K562 (cell line): ENCODE results near the gene NEURL1B. TPM values are rescaled to one million over a fixed set of nuclear protein-coding genes. Genes with fewer than 3 reads are reported as not detected.

ENCODE experiments used
- ATAC-seq: fragments of 200-7000 bp; cut with Tn5 transposase; 3 replicates; pipeline ENCODE4 v1.9.1; 2020; ENCODE audit warnings: moderate library complexity
- BruUV-seq: library from RNA; stranded (reverse); fragments of 400-500 nt; replicated peaks from 2 replicates; lab custom pipeline; 2021; lab: Mats Ljungman, UMichigan
- CTCF ChIA-PET: fragments of 300-600 bp; formaldehyde crosslinking; extraction: SDS; loops from one replicate; lab custom pipeline; 2021; ENCODE audit warnings: low intra/inter-chr PET ratio; lab: Yijun Ruan, JAX
- POLR2A ChIA-PET: fragments of 300-600, 350-650 bp; sonication (Branson Sonifier 250); formaldehyde crosslinking; extraction: SDS; loops from one replicate; lab custom pipeline; 2021; ENCODE audit warnings: antibody characterized with exemption, inconsistent platforms; lab: Yijun Ruan, JAX
- DNase-seq, 4 experiments: peaks; one replicate each; pipeline versions ENCODE4 v3.0.0 to v3.0.0-alpha.2; 2011 to 2018; ENCODE audit warnings: low spot score in 3 of 4, mixed read lengths in 3 of 4; ENCODE audit errors: extremely low read depth in 1 of 4
- FAIRE-seq: peaks from 2 replicates; lab custom pipeline; 2011; peaks lifted over from hg19 to GRCh38; lab: Jason Lieb, UNC
- H2AFZ ChIP-seq: 2 replicates; pipeline ENCODE4 v1.6.0; 2011; ENCODE audit warnings: low read depth, low read length, control low read depth, inconsistent platforms
- H3K27ac ChIP-seq: fragments of 200-600 bp; 3 replicates; pipeline ENCODE4 v1.8.0; 2011; ENCODE audit warnings: low read depth, mild to moderate bottlenecking, control low read depth, inconsistent platforms, low read length, moderate library complexity, mixed read lengths; ENCODE audit errors: extremely low read depth
- H3K27me3 ChIP-seq, 2 experiments: fragments of 300-600 bp in 1 of 2; 2 replicates in 1 of 2; 3 replicates in 1 of 2; pipeline versions ENCODE4 v1.6.0 to v1.8.0; 2011; ENCODE audit warnings: inconsistent platforms in 2 of 2, low read length in 2 of 2, mild to moderate bottlenecking in 1 of 2, mixed read lengths in 1 of 2, moderate library complexity in 1 of 2; ENCODE audit not compliant: control insufficient read depth in 2 of 2, insufficient read depth in 2 of 2
- H3K36me3 ChIP-seq: fragments of 300-600 bp; 3 replicates; pipeline ENCODE4 v1.8.0; 2011; ENCODE audit warnings: mild to moderate bottlenecking, low read length, inconsistent platforms; ENCODE audit not compliant: control insufficient read depth, insufficient read depth
- H3K4me1 ChIP-seq, 2 experiments: fragments of 200-600 bp in 1 of 2; replicated peaks in 1 of 2; 2 replicates in 1 of 2; 3 replicates in 1 of 2; pipeline versions ENCODE4 v1.5.1 to v1.8.0; 2011; ENCODE audit warnings: inconsistent platforms in 2 of 2, low read length in 2 of 2, mild to moderate bottlenecking in 1 of 2, mixed read lengths in 1 of 2, moderate library complexity in 1 of 2; ENCODE audit not compliant: control insufficient read depth in 2 of 2, insufficient read depth in 2 of 2
- H3K4me2 ChIP-seq: 2 replicates; pipeline ENCODE4 v1.6.1; 2011; ENCODE audit warnings: low read length, control low read depth, inconsistent platforms, mixed read lengths; ENCODE audit not compliant: insufficient read depth
- H3K4me3 ChIP-seq: fragments of 200-600 bp; sonication (generic), shearing (Covaris generic); 2 replicates; pipeline ENCODE4 v1.5.1; 2016; ENCODE audit warnings: control low read depth, inconsistent platforms
- H3K79me2 ChIP-seq: fragments of 200-600 bp; 3 replicates; pipeline ENCODE4 v1.8.0; 2011; ENCODE audit warnings: low read length, inconsistent platforms; ENCODE audit not compliant: control insufficient read depth, insufficient read depth
- H3K9ac ChIP-seq, 2 experiments: 2 replicates each; pipeline versions ENCODE4 v1.6.0 to v1.6.1; 2011; ENCODE audit warnings: low read depth in 2 of 2, low read length in 2 of 2, control low read depth in 1 of 2, inconsistent platforms in 1 of 2, mild to moderate bottlenecking in 1 of 2, mixed read lengths in 1 of 2; ENCODE audit not compliant: insufficient read depth in 1 of 2
- H3K9me1 ChIP-seq: one replicate; pipeline ENCODE4 v1.6.0; 2011; ENCODE audit warnings: inconsistent platforms, mild to moderate bottlenecking, low read length, moderate library complexity; ENCODE audit not compliant: control insufficient read depth, insufficient read depth
- H3K9me3 ChIP-seq: replicated peaks from 2 replicates; pipeline ENCODE4 v1.5.1; 2011; ENCODE audit warnings: low read depth, low read length, inconsistent platforms; ENCODE audit not compliant: control insufficient read depth, insufficient read depth
- H4K20me1 ChIP-seq: replicated peaks from 2 replicates; pipeline ENCODE4 v1.6.1; 2011; ENCODE audit warnings: low read length, inconsistent platforms, mixed read lengths; ENCODE audit not compliant: control insufficient read depth, insufficient read depth
- ATF1 ChIP-seq, 2 experiments: fragments of 450-650 bp in 1 of 2; IDR thresholded peaks; 2 replicates each; pipeline ENCODE4 v1.6.1; 2016; ENCODE audit warnings: missing compliant biosample characterization in 1 of 2, missing genetic modification characterization in 1 of 2
- CBFA2T3 ChIP-seq: fragments of 450-650 bp; IDR thresholded peaks from 2 replicates; pipeline ENCODE4 v1.6.1; 2017
- EZH2 ChIP-seq: IDR thresholded peaks from 2 replicates; pipeline ENCODE4 v1.6.1; 2012; ENCODE audit warnings: low read depth, mild to moderate bottlenecking, inconsistent platforms, low read length, borderline replicate concordance
- SRSF9 ChIP-seq: fragments of 200-400 bp; formaldehyde crosslinking; IDR thresholded peaks from 2 replicates; pipeline ENCODE4 v1.6.1; 2017; ENCODE audit warnings: low read depth, low read length, borderline replicate concordance
- TAF1 ChIP-seq: IDR thresholded peaks from 2 replicates; pipeline ENCODE4 v1.6.1; 2011; ENCODE audit warnings: mild to moderate bottlenecking, low read length, moderate library complexity; ENCODE audit not compliant: insufficient read depth, control insufficient read depth, severe bottlenecking; ENCODE audit errors: extremely low read depth
- WGBS: fragments of 100-300 bp; shearing (Covaris generic); methylation state at CpG from one replicate; pipeline ENCODE4 v1.1.6; 2016; ENCODE audit warnings: low coverage, mixed read lengths; ENCODE audit not compliant: insufficient coverage; ENCODE audit errors: missing lambda C conversion rate; 5-methylcytosine and 5-hydroxymethylcytosine counted together
- in situ Hi-C: fragments of 300-500 bp; cut with MboI; formaldehyde crosslinking; loops from 4 replicates; pipeline ENCODE4 v1.15.0; 2018; ENCODE audit warnings: inconsistent platforms, mixed read lengths
- intact Hi-C: fragments of 100-400 bp; cut with micrococcal nuclease; formaldehyde crosslinking; loops from 2 replicates; pipeline ENCODE4 v1.14.2; 2022
- polyA plus RNA-seq, 8 experiments: library from polyadenylated mRNA; depleted of rRNA in 4 of 8; stranded (reverse) in 5 of 8; unstranded in 3 of 8; fragments of >200 nt; fragmentation: Nextera tagmentation in 2 of 8; fragmentation: Illumina TruSeq in 1 of 8; extraction: Ambion mirVana in 2 of 8; extraction: Trizol in 1 of 8; gene quantifications; 2 replicates each; pipeline versions ENCODE4 v1.2.1 to v1.2.3, GENCODE V29; 2011 to 2014; ENCODE audit warnings: inconsistent platforms in 1 of 8, missing spikeins in 1 of 8
- total RNA-seq, 7 experiments: library from RNA; depleted of rRNA in 6 of 7; stranded (reverse); fragments of >200 nt in 6 of 7; fragmentation: Illumina TruSeq in 2 of 7; extraction: Trizol in 2 of 7; gene quantifications; 2 replicates each; pipeline versions ENCODE4 v1.2.1 to v1.2.3, GENCODE V29; 2011 to 2021; ENCODE audit warnings: low replicate concordance in 1 of 7
- TF ChIP-seq, protein P1 (sequence below): fragments of 200-400 bp; formaldehyde crosslinking; IDR thresholded peaks from 2 replicates; pipeline ENCODE4 v1.6.1; 2017; ENCODE audit warnings: mild to moderate bottlenecking, low read depth, low read length, moderate library complexity
- TF ChIP-seq, protein P2 (sequence below): sonication (generic); formaldehyde crosslinking; IDR thresholded peaks from 2 replicates; pipeline ENCODE4 v1.8.1; 2023; ENCODE audit warnings: mild to moderate bottlenecking, missing genetic modification reagents
- TF ChIP-seq, protein P3 (sequence below): fragments of 250-450 bp; sonication (Bioruptor Pico); IDR thresholded peaks from 2 replicates; pipeline ENCODE4 v1.4.0; 2020; ENCODE audit warnings: mild to moderate bottlenecking, moderate library complexity
- TF ChIP-seq, protein P4 (sequence below): sonication (generic); formaldehyde crosslinking; IDR thresholded peaks from 2 replicates; pipeline ENCODE4 v1.8.0; 2022; ENCODE audit warnings: missing genetic modification reagents, mild to moderate bottlenecking, moderate library complexity, borderline replicate concordance

The NEURL1B gene
- total and polyA plus RNA-seq, 9 of the 15 experiments (the other 6 are each of a cell fraction or from before 2014, with no cell fraction given), result 0.04 TPM; not detected in 8

DNA sequence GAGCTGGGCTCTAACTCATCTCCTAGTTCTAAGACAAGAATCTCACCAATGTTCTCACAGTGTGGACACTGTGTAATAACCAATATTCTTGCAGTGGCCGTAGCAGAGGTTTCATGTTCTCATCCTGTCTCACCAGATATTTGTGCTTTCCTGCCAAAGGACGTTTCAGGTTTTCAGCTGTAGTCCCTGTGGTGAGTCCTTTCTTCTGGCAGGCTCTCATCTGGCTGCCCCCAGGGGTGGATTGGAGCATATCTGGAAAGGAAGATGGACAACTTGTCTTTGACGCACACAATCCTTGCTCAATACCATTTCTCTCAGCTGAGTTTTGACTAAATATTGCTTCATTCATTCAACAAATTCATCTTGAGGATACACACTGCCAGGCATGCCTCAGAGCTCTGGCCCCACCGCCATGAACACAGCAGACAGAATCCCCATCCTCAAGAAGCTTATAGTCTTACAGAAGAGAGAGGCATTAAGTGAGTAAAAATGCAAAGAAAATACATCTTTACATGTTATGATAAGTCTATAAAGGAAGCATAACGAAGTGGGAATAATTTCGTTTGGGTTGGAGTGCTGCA, 33.8 kb upstream of the NEURL1B start:
- no peak for DNase-seq
- in situ Hi-C loops, result no loop called here
- peaks cover 3% of the 10 kb centered on the region for H3K9me1 ChIP-seq
- H3K27me3 ChIP-seq, result peaks cover 10 to 33% of the 10 kb centered on the region in 2 experiments; a peak in 4 of 5 replicates
- BruUV-seq, result no TSS peak
- no peaks in the 10 kb centered on the region for H4K20me1 ChIP-seq
- no peaks in the 10 kb centered on the region for H3K36me3 ChIP-seq
- peaks cover 0 to 4% of the 10 kb centered on the region in 2 experiments; a peak in 1 of 5 replicates for H3K4me1 ChIP-seq
- TF ChIP-seq, protein P1, sequence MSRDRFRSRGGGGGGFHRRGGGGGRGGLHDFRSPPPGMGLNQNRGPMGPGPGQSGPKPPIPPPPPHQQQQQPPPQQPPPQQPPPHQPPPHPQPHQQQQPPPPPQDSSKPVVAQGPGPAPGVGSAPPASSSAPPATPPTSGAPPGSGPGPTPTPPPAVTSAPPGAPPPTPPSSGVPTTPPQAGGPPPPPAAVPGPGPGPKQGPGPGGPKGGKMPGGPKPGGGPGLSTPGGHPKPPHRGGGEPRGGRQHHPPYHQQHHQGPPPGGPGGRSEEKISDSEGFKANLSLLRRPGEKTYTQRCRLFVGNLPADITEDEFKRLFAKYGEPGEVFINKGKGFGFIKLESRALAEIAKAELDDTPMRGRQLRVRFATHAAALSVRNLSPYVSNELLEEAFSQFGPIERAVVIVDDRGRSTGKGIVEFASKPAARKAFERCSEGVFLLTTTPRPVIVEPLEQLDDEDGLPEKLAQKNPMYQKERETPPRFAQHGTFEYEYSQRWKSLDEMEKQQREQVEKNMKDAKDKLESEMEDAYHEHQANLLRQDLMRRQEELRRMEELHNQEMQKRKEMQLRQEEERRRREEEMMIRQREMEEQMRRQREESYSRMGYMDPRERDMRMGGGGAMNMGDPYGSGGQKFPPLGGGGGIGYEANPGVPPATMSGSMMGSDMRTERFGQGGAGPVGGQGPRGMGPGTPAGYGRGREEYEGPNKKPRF, result no peak
- TF ChIP-seq, protein P2, sequence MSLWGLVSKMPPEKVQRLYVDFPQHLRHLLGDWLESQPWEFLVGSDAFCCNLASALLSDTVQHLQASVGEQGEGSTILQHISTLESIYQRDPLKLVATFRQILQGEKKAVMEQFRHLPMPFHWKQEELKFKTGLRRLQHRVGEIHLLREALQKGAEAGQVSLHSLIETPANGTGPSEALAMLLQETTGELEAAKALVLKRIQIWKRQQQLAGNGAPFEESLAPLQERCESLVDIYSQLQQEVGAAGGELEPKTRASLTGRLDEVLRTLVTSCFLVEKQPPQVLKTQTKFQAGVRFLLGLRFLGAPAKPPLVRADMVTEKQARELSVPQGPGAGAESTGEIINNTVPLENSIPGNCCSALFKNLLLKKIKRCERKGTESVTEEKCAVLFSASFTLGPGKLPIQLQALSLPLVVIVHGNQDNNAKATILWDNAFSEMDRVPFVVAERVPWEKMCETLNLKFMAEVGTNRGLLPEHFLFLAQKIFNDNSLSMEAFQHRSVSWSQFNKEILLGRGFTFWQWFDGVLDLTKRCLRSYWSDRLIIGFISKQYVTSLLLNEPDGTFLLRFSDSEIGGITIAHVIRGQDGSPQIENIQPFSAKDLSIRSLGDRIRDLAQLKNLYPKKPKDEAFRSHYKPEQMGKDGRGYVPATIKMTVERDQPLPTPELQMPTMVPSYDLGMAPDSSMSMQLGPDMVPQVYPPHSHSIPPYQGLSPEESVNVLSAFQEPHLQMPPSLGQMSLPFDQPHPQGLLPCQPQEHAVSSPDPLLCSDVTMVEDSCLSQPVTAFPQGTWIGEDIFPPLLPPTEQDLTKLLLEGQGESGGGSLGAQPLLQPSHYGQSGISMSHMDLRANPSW (CRISPR knock-in tag), result no peak
- TF ChIP-seq EZH2 (no peak), CBFA2T3 (no peak), TAF1 (no peak), ATF1 (CRISPR knock-in tag; IDR thresholded peaks at IDR 0.05) (no peak), ATF1 (tag; IDR thresholded peaks at IDR 0.05) (no peak), SRSF9 (no peak)
- TF ChIP-seq, protein P3, sequence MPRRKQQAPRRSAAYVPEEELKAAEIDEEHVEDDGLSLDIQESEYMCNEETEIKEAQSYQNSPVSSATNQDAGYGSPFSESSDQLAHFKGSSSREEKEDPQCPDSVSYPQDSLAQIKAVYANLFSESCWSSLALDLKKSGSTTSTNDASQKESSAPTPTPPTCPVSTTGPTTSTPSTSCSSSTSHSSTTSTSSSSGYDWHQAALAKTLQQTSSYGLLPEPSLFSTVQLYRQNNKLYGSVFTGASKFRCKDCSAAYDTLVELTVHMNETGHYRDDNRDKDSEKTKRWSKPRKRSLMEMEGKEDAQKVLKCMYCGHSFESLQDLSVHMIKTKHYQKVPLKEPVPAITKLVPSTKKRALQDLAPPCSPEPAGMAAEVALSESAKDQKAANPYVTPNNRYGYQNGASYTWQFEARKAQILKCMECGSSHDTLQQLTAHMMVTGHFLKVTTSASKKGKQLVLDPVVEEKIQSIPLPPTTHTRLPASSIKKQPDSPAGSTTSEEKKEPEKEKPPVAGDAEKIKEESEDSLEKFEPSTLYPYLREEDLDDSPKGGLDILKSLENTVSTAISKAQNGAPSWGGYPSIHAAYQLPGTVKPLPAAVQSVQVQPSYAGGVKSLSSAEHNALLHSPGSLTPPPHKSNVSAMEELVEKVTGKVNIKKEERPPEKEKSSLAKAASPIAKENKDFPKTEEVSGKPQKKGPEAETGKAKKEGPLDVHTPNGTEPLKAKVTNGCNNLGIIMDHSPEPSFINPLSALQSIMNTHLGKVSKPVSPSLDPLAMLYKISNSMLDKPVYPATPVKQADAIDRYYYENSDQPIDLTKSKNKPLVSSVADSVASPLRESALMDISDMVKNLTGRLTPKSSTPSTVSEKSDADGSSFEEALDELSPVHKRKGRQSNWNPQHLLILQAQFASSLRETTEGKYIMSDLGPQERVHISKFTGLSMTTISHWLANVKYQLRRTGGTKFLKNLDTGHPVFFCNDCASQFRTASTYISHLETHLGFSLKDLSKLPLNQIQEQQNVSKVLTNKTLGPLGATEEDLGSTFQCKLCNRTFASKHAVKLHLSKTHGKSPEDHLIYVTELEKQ (CRISPR knock-in tag), result no peak
- TF ChIP-seq, protein P4, sequence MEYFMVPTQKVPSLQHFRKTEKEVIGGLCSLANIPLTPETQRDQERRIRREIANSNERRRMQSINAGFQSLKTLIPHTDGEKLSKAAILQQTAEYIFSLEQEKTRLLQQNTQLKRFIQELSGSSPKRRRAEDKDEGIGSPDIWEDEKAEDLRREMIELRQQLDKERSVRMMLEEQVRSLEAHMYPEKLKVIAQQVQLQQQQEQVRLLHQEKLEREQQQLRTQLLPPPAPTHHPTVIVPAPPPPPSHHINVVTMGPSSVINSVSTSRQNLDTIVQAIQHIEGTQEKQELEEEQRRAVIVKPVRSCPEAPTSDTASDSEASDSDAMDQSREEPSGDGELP (CRISPR knock-in tag), result no peak
- ChIA-PET POLR2A (interaction anchor here (1.4 kb wide), 1 partner anchor 68 kb away, joined by 4 read pairs; no protein-coding TSS in a partner anchor), CTCF (no interaction called here)
- no peak for ATAC-seq
- H3K9ac ChIP-seq, result no peak overlapping the region
- H3K27ac ChIP-seq, result no peak overlapping the region
- H3K9me3 ChIP-seq, result no peaks in the 10 kb centered on the region
- H3K79me2 ChIP-seq, result no peaks in the 10 kb centered on the region
- no peak overlapping the region for H3K4me3 ChIP-seq
- WGBS, result 0% methylated on average over 6 of the region's 6 CpGs
- H2AFZ ChIP-seq, result no peak overlapping the region
- no peak for FAIRE-seq
- no peak overlapping the region for H3K4me2 ChIP-seq
- intact Hi-C loops, result no loop called here
